ENCODE data around the gene IL12A. TPM values are rescaled to one million over a fixed set of nuclear protein-coding genes. Genes with fewer than 3 reads are reported as not detected.

Gene IL12A
- total RNA-seq, 1 donor from 2014 or later, result 2.9 TPM

GRCh38 chr3:160023476-160023875 is 34.8 kb downstream of the IL12A start:
- Histone ChIP-seq H3K79me2 (ENCODE audit: insufficient read depth, low read length) (no peaks in the 10 kb centered on the region), H4K20me1 (ENCODE audit: insufficient read depth, low read length) (no peaks in the 10 kb centered on the region), H3K36me3 (ENCODE audit: insufficient read depth, low read length) (no peaks in the 10 kb centered on the region), H3K27ac (ENCODE audit: low read depth, low read length) (no peak overlapping the region), H3K4me2 (ENCODE audit: low read length) (peak overlapping the region; percentile 10), H3K9me3 (ENCODE audit: insufficient read depth, low read depth, low read length) (no peaks in the 10 kb centered on the region), H3K27me3 (ENCODE audit: insufficient read depth, low read length) (no peaks in the 10 kb centered on the region), H3K4me3 (ENCODE audit: insufficient read depth, low read depth, low read length) (no peak overlapping the region), H2AFZ (ENCODE audit: low read depth, low read length) (no peak overlapping the region), H3K4me1 (ENCODE audit: insufficient read depth, low read length) (peaks cover 22% of the 10 kb centered on the region), H3K9ac (ENCODE audit: low read length) (no peak overlapping the region)
- no peak overlapping the region for H3K4me3 Mint-ChIP-seq (ENCODE audit: unreplicated experiment)
- H3K27me3 Mint-ChIP-seq (ENCODE audit: low read depth, unreplicated experiment), result peaks cover 12% of the 10 kb centered on the region
- H3K27ac Mint-ChIP-seq (ENCODE audit: unreplicated experiment), result no peak overlapping the region
- DNase-seq (ENCODE audit: low read depth) (no peak), FAIRE-seq (no peak)
- no peak for TF ChIP-seq EZH2 (IDR thresholded peaks at IDR 0.05; ENCODE audit: insufficient read depth, low read length)
- TF ChIP-seq CTCF (IDR thresholded peaks at IDR 0.05; ENCODE audit: insufficient read depth, low read depth, low read length), result no peak
- H3K4me1 Mint-ChIP-seq (ENCODE audit: low read depth, unreplicated experiment), result peaks cover 9% of the 10 kb centered on the region
- H3K9me3 Mint-ChIP-seq (ENCODE audit: unreplicated experiment), result peaks cover 2% of the 10 kb centered on the region
- H3K36me3 Mint-ChIP-seq (ENCODE audit: low read depth, unreplicated experiment), result no peaks in the 10 kb centered on the region

- Mint-ChIP-seq H3K4me3 (ENCODE audit: unreplicated experiment) (no peak overlapping the region), H3K36me3 (ENCODE audit: low read depth, unreplicated experiment) (no peaks in the 10 kb centered on the region), H3K27me3 (ENCODE audit: low read depth, unreplicated experiment) (peaks cover 6% of the 10 kb centered on the region), H3K9me3 (ENCODE audit: unreplicated experiment) (no peaks in the 10 kb centered on the region), H3K4me1 (ENCODE audit: low read depth, unreplicated experiment) (peaks cover 14% of the 10 kb centered on the region), H3K27ac (ENCODE audit: unreplicated experiment) (peak overlapping the region; percentile 35)
- Histone ChIP-seq H3K4me1 (ENCODE audit: insufficient read depth, low read length) (peaks cover 22% of the 10 kb centered on the region), H3K27ac (ENCODE audit: low read depth, low read length) (peak overlapping the region; percentile 52), H3K9me3 (ENCODE audit: insufficient read depth, low read depth, low read length) (no peaks in the 10 kb centered on the region), H3K4me3 (ENCODE audit: insufficient read depth, low read depth, low read length) (peak overlapping the region; percentile 26), H3K9ac (ENCODE audit: low read length) (peak overlapping the region; percentile 40), H3K79me2 (ENCODE audit: insufficient read depth, low read length) (no peaks in the 10 kb centered on the region), H3K27me3 (ENCODE audit: insufficient read depth, low read length) (no peaks in the 10 kb centered on the region), H3K36me3 (ENCODE audit: insufficient read depth, low read length) (no peaks in the 10 kb centered on the region), H4K20me1 (ENCODE audit: insufficient read depth, low read length) (no peaks in the 10 kb centered on the region), H2AFZ (ENCODE audit: low read depth, low read length) (peak overlapping the region; percentile 47), H3K4me2 (ENCODE audit: low read length) (peak overlapping the region; percentile 68)
- FAIRE-seq (peak; percentile 91), DNase-seq (ENCODE audit: low read depth) (peak; percentile 70)
- TF ChIP-seq CTCF (IDR thresholded peaks at IDR 0.05; ENCODE audit: insufficient read depth, low read depth, low read length), result no peak
- TF ChIP-seq EZH2 (IDR thresholded peaks at IDR 0.05; ENCODE audit: insufficient read depth, low read length), result no peak
Measured at GRCh38 chr3:160027541-160028195, 39.0 kb downstream of the IL12A start.

- H3K27ac Mint-ChIP-seq (ENCODE audit: unreplicated experiment), result no peak overlapping the region
- H4K20me1 ChIP-seq (ENCODE audit: insufficient read depth, low read length), result no peaks in the 10 kb centered on the region
- no peak overlapping the region for H3K4me3 Mint-ChIP-seq (ENCODE audit: unreplicated experiment)
- no peaks in the 10 kb centered on the region for H3K36me3 ChIP-seq (ENCODE audit: insufficient read depth, low read length)
- DNase-seq (ENCODE audit: low read depth) (no peak), FAIRE-seq (no peak)
- peaks cover 11% of the 10 kb centered on the region for H3K4me1 ChIP-seq (ENCODE audit: insufficient read depth, low read length)
- no peak overlapping the region for H3K9ac ChIP-seq (ENCODE audit: low read length)
- peaks cover 12% of the 10 kb centered on the region for H3K27me3 Mint-ChIP-seq (ENCODE audit: low read depth, unreplicated experiment)
- H3K27me3 ChIP-seq (ENCODE audit: insufficient read depth, low read length), result peaks cover 18% of the 10 kb centered on the region
- H3K4me1 Mint-ChIP-seq (ENCODE audit: low read depth, unreplicated experiment), result peaks cover 25% of the 10 kb centered on the region
- no peak overlapping the region for H3K27ac ChIP-seq (ENCODE audit: low read depth, low read length)
- H3K9me3 ChIP-seq (ENCODE audit: insufficient read depth, low read depth, low read length), result no peaks in the 10 kb centered on the region
- H3K36me3 Mint-ChIP-seq (ENCODE audit: low read depth, unreplicated experiment), result no peaks in the 10 kb centered on the region
- H3K4me2 ChIP-seq (ENCODE audit: low read length), result no peak overlapping the region
- H3K9me3 Mint-ChIP-seq (ENCODE audit: unreplicated experiment), result no peaks in the 10 kb centered on the region
- no peaks in the 10 kb centered on the region for H3K79me2 ChIP-seq (ENCODE audit: insufficient read depth, low read length)
- no peak overlapping the region for H3K4me3 ChIP-seq (ENCODE audit: insufficient read depth, low read depth, low read length)
- H2AFZ ChIP-seq (ENCODE audit: low read depth, low read length), result no peak overlapping the region
- TF ChIP-seq CTCF (IDR thresholded peaks at IDR 0.05; ENCODE audit: insufficient read depth, low read depth, low read length) (no peak), EZH2 (IDR thresholded peaks at IDR 0.05; ENCODE audit: insufficient read depth, low read length) (no peak)
Measured at GRCh38 chr3:160035757-160036156, 47.1 kb downstream of the IL12A start.
